NOMO-1 treated with dmso at 0.1 percent for 144 hours (cell line): Measurements from ENCODE around the gene COL27A1.

Experiments used
- DNase-seq: peaks from one replicate; lab custom pipeline; 2025; ENCODE audit not compliant: unreplicated experiment; lab: John Stamatoyannopoulos, UW

COL27A1 gene

GRCh38 chr9:114240216-114240615 is 84.9 kb downstream of the COL27A1 start:
- DNase-seq: no peak

GRCh38 chr9:114240647-114241558 is 85.6 kb downstream of the COL27A1 start:
- DNase-seq: no peak

- no peak for DNase-seq
These were observed 87.5 kb downstream of the COL27A1 start for GRCh38 chr9:114242837-114243236.

- no peak for DNase-seq
These were observed 87.9 kb downstream of the COL27A1 start for GRCh38 chr9:114243240-114243639.

GRCh38 chr9:114244570-114244969 is 89.2 kb downstream of the COL27A1 start:
- no peak for DNase-seq

- no peak for DNase-seq
These were observed 91.2 kb downstream of the COL27A1 start for GRCh38 chr9:114246558-114246957.

- DNase-seq: no peak
These were observed 91.7 kb downstream of the COL27A1 start for GRCh38 chr9:114247077-114247476.

- DNase-seq: no peak
These were observed 92.2 kb downstream of the COL27A1 start for GRCh38 chr9:114247491-114247890.

- DNase-seq: no peak
These were observed 93.0 kb downstream of the COL27A1 start for GRCh38 chr9:114248299-114248707.

GRCh38 chr9:114249424-114250234 is 94.3 kb downstream of the COL27A1 start:
- no peak for DNase-seq

GRCh38 chr9:114250235-114250568 is 94.9 kb downstream of the COL27A1 start:
- DNase-seq: no peak

- no peak for DNase-seq
These were observed 95.3 kb downstream of the COL27A1 start for GRCh38 chr9:114250648-114251047.

- DNase-seq: no peak
These were observed 97.1 kb downstream of the COL27A1 start for GRCh38 chr9:114252394-114252793.

GRCh38 chr9:114256827-114257328 is 101.5 kb downstream of the COL27A1 start:
- no peak for DNase-seq

- DNase-seq: no peak
These were observed 102.9 kb downstream of the COL27A1 start for GRCh38 chr9:114258218-114258617.

- no peak for DNase-seq
These were observed 103.8 kb downstream of the COL27A1 start for GRCh38 chr9:114258866-114259797.

GRCh38 chr9:114259798-114260523 is 104.6 kb downstream of the COL27A1 start:
- no peak for DNase-seq

GRCh38 chr9:114261026-114261425 is 105.7 kb downstream of the COL27A1 start:
- DNase-seq: no peak

- no peak for DNase-seq
These were observed 106.7 kb downstream of the COL27A1 start for GRCh38 chr9:114261987-114262386.

GRCh38 chr9:114263853-114264510 is 108.6 kb downstream of the COL27A1 start:
- no peak for DNase-seq
